DMS114 treated with DMSO at 0.1 percent for 48 hours (cell line): ENCODE data around the gene TSPAN14.

Experiments
- DNase-seq: peaks from one replicate; lab custom pipeline; 2025; ENCODE audit not compliant: unreplicated experiment; lab: John Stamatoyannopoulos, UW

TSPAN14 gene

GRCh38 chr10:80580638-80581468, 126.7 kb downstream of the TSPAN14 start:
- no peak for DNase-seq

GRCh38 chr10:80581469-80581835, 127.3 kb downstream of the TSPAN14 start:
- no peak for DNase-seq

- DNase-seq, result no peak
Observed at GRCh38 chr10:80582286-80582960, 128.3 kb downstream of the TSPAN14 start.
